ENCODE results near the gene LDLR. TPM values are rescaled to one million over a fixed set of nuclear protein-coding genes. Genes with fewer than 3 reads are reported as not detected.

Gene LDLR
- total and polyA plus RNA-seq, 2 of the 4 experiments (the other 2 are of a cell fraction), result 45.2 to 53.8 TPM

- Histone ChIP-seq H4K8ac (ENCODE audit: low read depth in 2 of 2, low read length in 2 of 2) (no peak overlapping the region), H3K4me3 (ENCODE audit: insufficient read depth, low read depth, low read length) (no peak overlapping the region), H3K18ac (ENCODE audit: low read depth, low read length) (no peak overlapping the region), H3K9me3 (ENCODE audit: control insufficient read depth, insufficient read depth, low read length) (no peaks in the 10 kb centered on the region), H4K5ac (ENCODE audit: low read depth, low read length) (no peak overlapping the region), H2BK5ac (ENCODE audit: low read depth, low read length, poor library complexity, severe bottlenecking) (no peak overlapping the region), H3K9ac (ENCODE audit: low read depth, low read length) (no peak overlapping the region), H3K27me3 (ENCODE audit: control insufficient read depth, insufficient read depth, low read length) (no peaks in the 10 kb centered on the region), H2BK15ac (ENCODE audit: low read depth, low read length) (no peak overlapping the region), H2BK20ac (ENCODE audit: low read depth, low read length) (no peak overlapping the region), H3K23ac (ENCODE audit: low read depth, low read length) (no peak overlapping the region), H3K36me3 (ENCODE audit: control insufficient read depth, insufficient read depth, low read length) (peaks cover 84% of the 10 kb centered on the region), H2AFZ (replicated peaks; ENCODE audit: low read length, poor library complexity) (peak overlapping the region; percentile 33), H2AK5ac (ENCODE audit: low read depth, low read length) (no peak overlapping the region), H3K9me1 (ENCODE audit: insufficient read depth, low read length) (peaks cover 3% of the 10 kb centered on the region; the same call in 1 of the 2 replicates), H3K56ac (ENCODE audit: extremely low read depth, insufficient read depth, low read length) (no peak overlapping the region), H3K4ac (ENCODE audit: low read depth, low read length) (no peak overlapping the region), H4K91ac (ENCODE audit: insufficient read depth, low read depth, low read length) (no peak overlapping the region), H3K27ac (ENCODE audit: insufficient read depth, low read length) (no peak overlapping the region), H3K79me1 (ENCODE audit: low read depth in 1 of 2, low read length in 2 of 2) (peaks cover 28 to 70% of the 10 kb centered on the region in 2 experiments), H3K4me1 (ENCODE audit: control insufficient read depth, insufficient read depth, low read length) (no peaks in the 10 kb centered on the region), H3K14ac (replicated peaks; ENCODE audit: low read depth, low read length) (no peak overlapping the region), H2BK120ac (ENCODE audit: low read depth, low read length) (no peak overlapping the region), H3K4me2 (ENCODE audit: low read depth, low read length) (no peak overlapping the region), H4K20me1 (ENCODE audit: insufficient read depth, low read length) (no peaks in the 10 kb centered on the region; the same call in none of the 2 replicates), H2AK9ac (replicated peaks; ENCODE audit: low read depth, low read length, poor library complexity) (peak overlapping the region; percentile 81)
- CTCF ChIA-PET, result no interaction called here
- in situ Hi-C loops (cut with MboI; ENCODE audit: low sequenced_read_pairs), result no loop called here
- no peak for DNase-seq
- no peak for TF ChIP-seq MAZ (IDR thresholded peaks at IDR 0.05; ENCODE audit: borderline replicate concordance, low read depth, low read length)
- TF ChIP-seq ELK1 (IDR thresholded peaks at IDR 0.05; ENCODE audit: borderline replicate concordance, low read depth, low read length), result no peak
- TF ChIP-seq NFE2L2 (IDR thresholded peaks at IDR 0.05; ENCODE audit: low read depth, low read length), result no peak
- TF ChIP-seq USF2 (IDR thresholded peaks at IDR 0.05; ENCODE audit: low read depth, low read length), result no peak
- no peak for TF ChIP-seq RFX5 (IDR thresholded peaks at IDR 0.05; ENCODE audit: low read depth, low read length)
- no peak for TF ChIP-seq RAD21 (IDR thresholded peaks at IDR 0.05; ENCODE audit: low read length)
- TF ChIP-seq CHD1 (IDR thresholded peaks at IDR 0.05; ENCODE audit: low read depth, low read length), result no peak
- no peak for TF ChIP-seq MAFK (IDR thresholded peaks at IDR 0.05; ENCODE audit: low read depth, low read length)
- no peak for TF ChIP-seq CTCF (conservative IDR thresholded peaks at IDR 0.05; ENCODE audit: low read depth, low read length)
- no peak for TF ChIP-seq BHLHE40 (IDR thresholded peaks at IDR 0.05; ENCODE audit: low read depth, low read length)
- TF ChIP-seq FOS (IDR thresholded peaks at IDR 0.05; ENCODE audit: low read depth, low read length), result no peak
- no peak for TF ChIP-seq CEBPB (IDR thresholded peaks at IDR 0.05; ENCODE audit: low read depth, low read length)
- TF ChIP-seq RCOR1 (IDR thresholded peaks at IDR 0.05; ENCODE audit: insufficient replicate concordance, low read length), result no peak
- TF ChIP-seq MXI1 (IDR thresholded peaks at IDR 0.05; ENCODE audit: borderline replicate concordance, low read depth, low read length), result no peak
- no peak for ATAC-seq (ENCODE audit: low read depth)
- 89% methylated on average over 11 of the region's 27 CpGs; no CpG with 5 or more reads in 1 of the 2 experiments for WGBS, 2 experiments (ENCODE audit: extremely low coverage in 2 of 2, insufficient read length in 1 of 2)
- dilution Hi-C loops (cut with HindIII; ENCODE audit: low sequenced_read_pairs, unreplicated experiment), result no loop called here
- POLR2A ChIA-PET (ENCODE audit: unreplicated experiment), result no interaction called here
- BruUV-seq (replicated peaks), result no TSS peak
- intact Hi-C loops (cut with micrococcal nuclease), result no loop called here
These were observed 85.1 kb downstream of the LDLR start for GRCh38 chr19:11174336-11174735.
